ENCODE results near the gene TMEM179.

- TF ChIP-seq POLR2A (IDR thresholded peaks at IDR 0.05) (no peak), CTCF (IDR thresholded peaks at IDR 0.05) (no peak)
These were observed 56.4 kb downstream of the TMEM179 start for GRCh38 chr14:104547998-104548700.

All from esophagus squamous epithelium (tissue), 4 donors.